Neural cell (in vitro differentiated cells): ENCODE results near the gene STRBP. TPM values are rescaled to one million over a fixed set of nuclear protein-coding genes. Genes with fewer than 3 reads are reported as not detected.

Experiments
- H2AFZ ChIP-seq: fragments of 200-600, 300-800 bp; sonication (generic), shearing (Covaris generic); 2 replicates; pipeline ENCODE4 v1.6.0; 2014; ENCODE audit warnings: low read depth, mild to moderate bottlenecking, antibody characterized with exemption, low read length, moderate library complexity
- H3F3A ChIP-seq: fragments of 200-600 bp; shearing (Covaris generic); 2 replicates; pipeline ENCODE4 v1.6.1; 2016; ENCODE audit warnings: mild to moderate bottlenecking, moderate library complexity, mixed read lengths, antibody characterized with exemption, low read length; ENCODE audit not compliant: insufficient read depth, poor library complexity, severe bottlenecking
- H3K27ac ChIP-seq: fragments of 200-600, 300-800 bp; sonication (generic), shearing (Covaris generic); 2 replicates; pipeline ENCODE4 v1.5.1; 2014; ENCODE audit warnings: mild to moderate bottlenecking, low read length, moderate library complexity
- H3K27me3 ChIP-seq: fragments of 300-800, 200-600 bp; sonication (generic), shearing (Covaris generic); 2 replicates; pipeline ENCODE4 v1.6.0; 2014; ENCODE audit warnings: mild to moderate bottlenecking, low read depth, low read length, moderate library complexity; ENCODE audit not compliant: insufficient read depth
- H3K36me3 ChIP-seq: fragments of 300-800, 200-600 bp; sonication (generic), shearing (Covaris generic); 2 replicates; pipeline ENCODE4 v1.5.1; 2014; ENCODE audit warnings: mild to moderate bottlenecking, antibody characterized with exemption, low read length, moderate library complexity; ENCODE audit not compliant: insufficient read depth
- H3K4me2 ChIP-seq: fragments of 300-800, 200-600 bp; sonication (generic), shearing (Covaris generic); 2 replicates; pipeline ENCODE4 v1.6.0; 2014; ENCODE audit warnings: mild to moderate bottlenecking, low read length
- H3K4me3 ChIP-seq: fragments of 300-800, 200-600 bp; sonication (generic), shearing (Covaris generic); 2 replicates; pipeline ENCODE4 v1.5.1; 2014; ENCODE audit warnings: mild to moderate bottlenecking, low read length, moderate library complexity
- H3K79me2 ChIP-seq: fragments of 200-600 bp; shearing (Covaris generic); replicated peaks from 2 replicates; pipeline ENCODE4 v1.6.0; 2014; ENCODE audit warnings: mild to moderate bottlenecking, low read length, moderate library complexity; ENCODE audit not compliant: insufficient read depth
- H3K9ac ChIP-seq: fragments of 300-800, 200-600 bp; sonication (generic), shearing (Covaris generic); 2 replicates; pipeline ENCODE4 v1.6.1; 2016; ENCODE audit warnings: mild to moderate bottlenecking, low read length, mixed read lengths
- H3K9me2 ChIP-seq: fragments of 200-600 bp; shearing (Covaris generic); 2 replicates; pipeline ENCODE4 v1.6.1; 2016; ENCODE audit warnings: mild to moderate bottlenecking, low read length, mixed read lengths; ENCODE audit not compliant: insufficient read depth
- H3K9me3 ChIP-seq: fragments of 200-600, 300-800 bp; sonication (generic), shearing (Covaris generic); 2 replicates; pipeline ENCODE4 v1.6.1; 2016; ENCODE audit warnings: mild to moderate bottlenecking, mixed run types, low read length, moderate library complexity, mixed read lengths
- H4K20me1 ChIP-seq: fragments of 200-600 bp; shearing (Covaris generic); 2 replicates; pipeline ENCODE4 v1.6.1; 2016; ENCODE audit warnings: mild to moderate bottlenecking, mixed run types; ENCODE audit not compliant: insufficient read depth
- EP300 ChIP-seq: fragments of 450-650 bp; conservative IDR thresholded peaks from 2 replicates; pipeline ENCODE4 v1.6.1; 2014; ENCODE audit warnings: antibody characterized with exemption, mild to moderate bottlenecking, moderate library complexity; ENCODE audit not compliant: poor library complexity, severe bottlenecking
- EZH2 ChIP-seq: fragments of 200-600, 300-800 bp; shearing (Covaris generic), sonication (generic); IDR thresholded peaks from 2 replicates; pipeline ENCODE4 v1.6.1; 2014; ENCODE audit warnings: antibody characterized with exemption, low read length, borderline replicate concordance, mild to moderate bottlenecking; ENCODE audit not compliant: insufficient read depth, poor library complexity, severe bottlenecking
- MXI1 ChIP-seq: fragments of 450-650 bp; conservative IDR thresholded peaks from 2 replicates; pipeline ENCODE4 v1.6.1; 2014; ENCODE audit warnings: antibody characterized with exemption, mild to moderate bottlenecking; ENCODE audit not compliant: poor library complexity, severe bottlenecking
- POLR2AphosphoS5 ChIP-seq: IDR thresholded peaks from 2 replicates; pipeline ENCODE4 v1.6.1; 2012
- RAD21 ChIP-seq: fragments of 450-650 bp; conservative IDR thresholded peaks from 2 replicates; pipeline ENCODE4 v1.6.1; 2014; ENCODE audit warnings: antibody characterized with exemption, mild to moderate bottlenecking, moderate library complexity
- SMC3 ChIP-seq: fragments of 450-650 bp; conservative IDR thresholded peaks from 2 replicates; pipeline ENCODE4 v1.6.1; 2014; ENCODE audit warnings: antibody characterized with exemption, mild to moderate bottlenecking, moderate library complexity; ENCODE audit not compliant: poor library complexity
- TAF1 ChIP-seq: IDR thresholded peaks from 2 replicates; pipeline ENCODE4 v1.6.1; 2012; ENCODE audit warnings: low read depth
- polyA plus RNA-seq: library from polyadenylated mRNA; depleted of rRNA; stranded (reverse); fragments of >200 nt; gene quantifications from 2 replicates; pipeline ENCODE4 v1.2.3, GENCODE V29; 2014
- TF ChIP-seq, protein P1 (sequence below): IDR thresholded peaks from 2 replicates; pipeline ENCODE4 v1.6.1; 2012; ENCODE audit warnings: borderline replicate concordance
- TF ChIP-seq, protein P2 (sequence below): fragments of 450-650 bp; IDR thresholded peaks from 2 replicates; pipeline ENCODE4 v1.5.1; 2014; ENCODE audit warnings: antibody characterized with exemption, mild to moderate bottlenecking, moderate library complexity; ENCODE audit not compliant: poor library complexity, severe bottlenecking

Gene STRBP
- polyA plus RNA-seq, 1 donor from 2014 or later = 64.6 TPM

DNA sequence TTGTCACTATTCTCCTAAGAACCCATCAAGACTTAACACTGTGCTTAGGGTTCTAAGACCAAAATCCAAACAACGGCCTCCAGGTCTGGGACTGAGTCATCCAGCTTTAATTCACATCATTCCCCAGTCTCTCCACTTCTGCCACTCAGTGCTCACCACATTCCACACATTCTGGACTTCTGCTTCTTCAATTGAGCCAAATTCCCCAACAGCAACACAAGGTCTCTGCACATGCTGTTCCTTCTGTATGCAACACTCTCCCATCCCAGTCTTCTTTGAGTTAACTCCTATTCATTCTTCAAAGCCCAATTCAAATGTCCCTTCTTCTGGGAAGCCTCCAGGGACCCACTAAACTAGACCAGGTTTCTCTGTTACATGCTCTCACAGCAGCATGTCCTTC lies 137.1 kb downstream of the STRBP start:
- Histone ChIP-seq H4K20me1 (no peaks in the 10 kb centered on the region), H3K9ac (no peak overlapping the region), H3K9me2 (no peaks in the 10 kb centered on the region), H3F3A (no peaks in the 10 kb centered on the region), H3K4me2 (no peak overlapping the region), H2AFZ (no peak overlapping the region), H3K27ac (no peak overlapping the region), H3K9me3 (no peaks in the 10 kb centered on the region), H3K79me2 (no peaks in the 10 kb centered on the region), H3K27me3 (no peaks in the 10 kb centered on the region), H3K36me3 (peaks cover 9% of the 10 kb centered on the region), H3K4me3 (no peak overlapping the region)
- TF ChIP-seq, protein P1, sequence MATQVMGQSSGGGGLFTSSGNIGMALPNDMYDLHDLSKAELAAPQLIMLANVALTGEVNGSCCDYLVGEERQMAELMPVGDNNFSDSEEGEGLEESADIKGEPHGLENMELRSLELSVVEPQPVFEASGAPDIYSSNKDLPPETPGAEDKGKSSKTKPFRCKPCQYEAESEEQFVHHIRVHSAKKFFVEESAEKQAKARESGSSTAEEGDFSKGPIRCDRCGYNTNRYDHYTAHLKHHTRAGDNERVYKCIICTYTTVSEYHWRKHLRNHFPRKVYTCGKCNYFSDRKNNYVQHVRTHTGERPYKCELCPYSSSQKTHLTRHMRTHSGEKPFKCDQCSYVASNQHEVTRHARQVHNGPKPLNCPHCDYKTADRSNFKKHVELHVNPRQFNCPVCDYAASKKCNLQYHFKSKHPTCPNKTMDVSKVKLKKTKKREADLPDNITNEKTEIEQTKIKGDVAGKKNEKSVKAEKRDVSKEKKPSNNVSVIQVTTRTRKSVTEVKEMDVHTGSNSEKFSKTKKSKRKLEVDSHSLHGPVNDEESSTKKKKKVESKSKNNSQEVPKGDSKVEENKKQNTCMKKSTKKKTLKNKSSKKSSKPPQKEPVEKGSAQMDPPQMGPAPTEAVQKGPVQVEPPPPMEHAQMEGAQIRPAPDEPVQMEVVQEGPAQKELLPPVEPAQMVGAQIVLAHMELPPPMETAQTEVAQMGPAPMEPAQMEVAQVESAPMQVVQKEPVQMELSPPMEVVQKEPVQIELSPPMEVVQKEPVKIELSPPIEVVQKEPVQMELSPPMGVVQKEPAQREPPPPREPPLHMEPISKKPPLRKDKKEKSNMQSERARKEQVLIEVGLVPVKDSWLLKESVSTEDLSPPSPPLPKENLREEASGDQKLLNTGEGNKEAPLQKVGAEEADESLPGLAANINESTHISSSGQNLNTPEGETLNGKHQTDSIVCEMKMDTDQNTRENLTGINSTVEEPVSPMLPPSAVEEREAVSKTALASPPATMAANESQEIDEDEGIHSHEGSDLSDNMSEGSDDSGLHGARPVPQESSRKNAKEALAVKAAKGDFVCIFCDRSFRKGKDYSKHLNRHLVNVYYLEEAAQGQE = no peak
- no peak for TF ChIP-seq EZH2
- TF ChIP-seq MXI1 = no peak
- no peak for TF ChIP-seq EP300
- TF ChIP-seq, protein P2, sequence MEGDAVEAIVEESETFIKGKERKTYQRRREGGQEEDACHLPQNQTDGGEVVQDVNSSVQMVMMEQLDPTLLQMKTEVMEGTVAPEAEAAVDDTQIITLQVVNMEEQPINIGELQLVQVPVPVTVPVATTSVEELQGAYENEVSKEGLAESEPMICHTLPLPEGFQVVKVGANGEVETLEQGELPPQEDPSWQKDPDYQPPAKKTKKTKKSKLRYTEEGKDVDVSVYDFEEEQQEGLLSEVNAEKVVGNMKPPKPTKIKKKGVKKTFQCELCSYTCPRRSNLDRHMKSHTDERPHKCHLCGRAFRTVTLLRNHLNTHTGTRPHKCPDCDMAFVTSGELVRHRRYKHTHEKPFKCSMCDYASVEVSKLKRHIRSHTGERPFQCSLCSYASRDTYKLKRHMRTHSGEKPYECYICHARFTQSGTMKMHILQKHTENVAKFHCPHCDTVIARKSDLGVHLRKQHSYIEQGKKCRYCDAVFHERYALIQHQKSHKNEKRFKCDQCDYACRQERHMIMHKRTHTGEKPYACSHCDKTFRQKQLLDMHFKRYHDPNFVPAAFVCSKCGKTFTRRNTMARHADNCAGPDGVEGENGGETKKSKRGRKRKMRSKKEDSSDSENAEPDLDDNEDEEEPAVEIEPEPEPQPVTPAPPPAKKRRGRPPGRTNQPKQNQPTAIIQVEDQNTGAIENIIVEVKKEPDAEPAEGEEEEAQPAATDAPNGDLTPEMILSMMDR = no peak
- no peak for TF ChIP-seq RAD21
- no peak for TF ChIP-seq SMC3
- TF ChIP-seq TAF1 = no peak
- no peak for TF ChIP-seq POLR2AphosphoS5

DNA sequence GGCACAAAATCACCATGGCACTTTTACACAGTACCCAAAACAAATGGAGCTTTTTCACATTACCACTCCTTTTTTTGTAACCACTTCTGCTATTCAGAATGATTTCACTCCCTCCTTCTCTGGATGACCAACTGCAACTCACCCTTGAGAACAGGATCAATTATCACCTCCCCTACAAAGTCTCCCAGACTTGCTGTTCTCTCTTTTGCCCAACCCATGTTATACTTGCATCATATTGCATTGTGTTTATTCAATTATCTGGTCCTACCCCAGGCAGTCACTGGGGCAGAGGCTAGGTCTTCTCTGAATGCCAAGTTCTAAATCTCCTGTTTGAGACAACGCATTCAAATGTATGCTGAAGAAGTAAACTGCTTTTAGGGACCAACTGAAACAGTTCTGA lies 139.0 kb downstream of the STRBP start:
- Histone ChIP-seq H3K27ac (no peak overlapping the region), H3K9ac (no peak overlapping the region), H3K4me2 (no peak overlapping the region), H2AFZ (no peak overlapping the region), H3K27me3 (no peaks in the 10 kb centered on the region), H3K9me2 (no peaks in the 10 kb centered on the region), H3K79me2 (no peaks in the 10 kb centered on the region), H3K4me3 (no peak overlapping the region), H3F3A (no peaks in the 10 kb centered on the region), H4K20me1 (no peaks in the 10 kb centered on the region), H3K9me3 (no peaks in the 10 kb centered on the region), H3K36me3 (peaks cover 9% of the 10 kb centered on the region)
- no peak for TF ChIP-seq EZH2

DNA sequence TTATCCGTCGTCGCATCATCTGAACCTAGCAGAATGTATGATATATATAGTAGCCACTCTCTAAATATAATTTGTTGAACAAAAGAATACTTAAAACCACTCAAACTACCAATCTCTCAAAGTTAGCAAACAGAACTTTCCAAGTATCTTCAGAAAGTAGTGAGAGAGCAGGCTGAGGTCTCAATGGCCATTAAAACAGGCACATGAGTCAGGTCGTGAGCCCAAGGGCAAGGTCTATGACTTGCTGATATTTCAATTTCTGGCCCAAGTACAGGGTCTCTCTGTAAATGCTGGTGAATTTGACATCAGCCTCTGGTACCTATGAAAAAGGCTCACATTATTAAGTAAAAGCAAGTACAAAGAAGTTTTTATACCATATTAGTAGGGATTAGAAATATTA lies 139.8 kb downstream of the STRBP start:
- no peak overlapping the region for H2AFZ ChIP-seq
- H3K9me3 ChIP-seq = no peaks in the 10 kb centered on the region
- no peak overlapping the region for H3K9ac ChIP-seq
- H3K79me2 ChIP-seq = no peaks in the 10 kb centered on the region
- TF ChIP-seq RAD21 (no peak), EZH2 (no peak), SMC3 (no peak), TAF1 (no peak), MXI1 (no peak), EP300 (no peak)
- TF ChIP-seq, protein P1 = no peak
- TF ChIP-seq, protein P2 = no peak
- no peak overlapping the region for H3K4me3 ChIP-seq
- no peaks in the 10 kb centered on the region for H4K20me1 ChIP-seq
- H3F3A ChIP-seq = no peaks in the 10 kb centered on the region
- H3K27me3 ChIP-seq = no peaks in the 10 kb centered on the region
- H3K4me2 ChIP-seq = no peak overlapping the region
- H3K9me2 ChIP-seq = no peaks in the 10 kb centered on the region
- no peak overlapping the region for H3K27ac ChIP-seq
- peaks cover 9% of the 10 kb centered on the region for H3K36me3 ChIP-seq
